Ectodermal cell (in vitro differentiated cells): Measurements from ENCODE around the gene GIMD1.
A peak's percentile ranks its signal among the peaks of the same experiment; 100 is the strongest.

Experiments used
- H3K27ac ChIP-seq: 2 replicates; pipeline ENCODE4 v1.7.0; 2013; ENCODE audit warnings: mild to moderate bottlenecking, low read depth, low read length; ENCODE audit not compliant: insufficient read depth, poor library complexity, severe bottlenecking
- H3K27me3 ChIP-seq: 2 replicates; pipeline ENCODE4 v1.7.0; 2013; ENCODE audit warnings: mild to moderate bottlenecking, low read length; ENCODE audit not compliant: insufficient read depth, control insufficient read depth, poor library complexity, severe bottlenecking
- H3K36me3 ChIP-seq: one replicate; pipeline ENCODE4 v1.7.0; 2013; ENCODE audit warnings: low read length; ENCODE audit not compliant: control insufficient read depth, insufficient read depth
- H3K4me1 ChIP-seq: one replicate; pipeline ENCODE4 v1.7.0; 2013; ENCODE audit warnings: low read length; ENCODE audit not compliant: control insufficient read depth, insufficient read depth
- H3K4me3 ChIP-seq: 2 replicates; pipeline ENCODE4 v1.7.0; 2013; ENCODE audit warnings: low read depth, low read length, control low read depth; ENCODE audit not compliant: insufficient read depth
- H3K9me3 ChIP-seq: 2 replicates; pipeline ENCODE4 v1.7.0; 2013; ENCODE audit warnings: mild to moderate bottlenecking, low read length, moderate library complexity; ENCODE audit not compliant: control insufficient read depth
- WGBS, 2 experiments: methylation state at CpG; one replicate each; pipeline ENCODE4 v1.1.7; 2013; ENCODE audit warnings: missing lambda C conversion rate in 2 of 2; 5-methylcytosine and 5-hydroxymethylcytosine counted together

GIMD1 gene

GRCh38 chr4:106316773-106317409 lies 51.7 kb downstream of the GIMD1 start:
- Histone ChIP-seq H3K9me3 (no peaks in the 10 kb centered on the region), H3K4me1 (peaks cover 8% of the 10 kb centered on the region), H3K27me3 (no peaks in the 10 kb centered on the region), H3K36me3 (no peaks in the 10 kb centered on the region), H3K4me3 (peak overlapping the region; percentile 91), H3K27ac (peak overlapping the region; percentile 53)
- WGBS, 2 experiments, result 14% methylated on average over 12 to 13 of the region's 13 CpGs

GRCh38 chr4:106315968-106316772 lies 52.4 kb downstream of the GIMD1 start, which contains the start of the genes AIMP1 and TBCK:
AIMP1 (plus strand) TSS chr4:106316550; CDS start chr4:106325010, 8,460 bp downstream.
TBCK (minus strand) TSS chr4:106316209; CDS start chr4:106308960, 7,249 bp downstream.
- Histone ChIP-seq H3K4me3 (peak within 1 kb of the TSS; percentile 91), H3K27me3 (no peaks in the 10 kb centered on the region), H3K36me3 (no peaks in the 10 kb centered on the region), H3K9me3 (no peaks in the 10 kb centered on the region), H3K27ac (peak within 1 kb of the TSS; percentile 98), H3K4me1 (peaks cover 8% of the 10 kb centered on the region)
- WGBS, 2 experiments, result 0% methylated on average over 44 of the region's 44 CpGs

GRCh38 chr4:106315476-106315967 lies 53.1 kb downstream of the GIMD1 start:
- peak overlapping the region; percentile 91 for H3K4me3 ChIP-seq
- WGBS, 2 experiments, result 0% methylated on average over 13 of the region's 13 CpGs
- H3K27me3 ChIP-seq, result no peaks in the 10 kb centered on the region
- no peaks in the 10 kb centered on the region for H3K9me3 ChIP-seq
- H3K4me1 ChIP-seq, result peaks cover 8% of the 10 kb centered on the region
- H3K36me3 ChIP-seq, result no peaks in the 10 kb centered on the region
- peak overlapping the region; percentile 98 for H3K27ac ChIP-seq

- Histone ChIP-seq H3K4me1 (peaks cover 8% of the 10 kb centered on the region), H3K27ac (no peak overlapping the region), H3K9me3 (no peaks in the 10 kb centered on the region), H3K27me3 (no peaks in the 10 kb centered on the region), H3K36me3 (no peaks in the 10 kb centered on the region), H3K4me3 (peak overlapping the region; percentile 91)
- WGBS, 2 experiments, result 68 to 90% methylated on average over 1 to 6 of the region's 6 CpGs
Measured at GRCh38 chr4:106314960-106315359, 53.6 kb downstream of the GIMD1 start.

GRCh38 chr4:106312997-106313522 lies 55.5 kb downstream of the GIMD1 start:
- H3K4me3 ChIP-seq, result no peak overlapping the region
- no peaks in the 10 kb centered on the region for H3K9me3 ChIP-seq
- WGBS, 2 experiments, result 88 to 97% methylated on average over 2 to 3 of the region's 3 CpGs
- H3K4me1 ChIP-seq, result peaks cover 8% of the 10 kb centered on the region
- H3K27ac ChIP-seq, result no peak overlapping the region
- H3K27me3 ChIP-seq, result no peaks in the 10 kb centered on the region
- no peaks in the 10 kb centered on the region for H3K36me3 ChIP-seq

GRCh38 chr4:106312377-106312776 lies 56.2 kb downstream of the GIMD1 start:
- Histone ChIP-seq H3K27me3 (no peaks in the 10 kb centered on the region), H3K27ac (no peak overlapping the region), H3K36me3 (no peaks in the 10 kb centered on the region), H3K9me3 (no peaks in the 10 kb centered on the region), H3K4me1 (peaks cover 3% of the 10 kb centered on the region), H3K4me3 (no peak overlapping the region)
- no CpG with 5 or more reads among the region's 1 CpG for WGBS, 2 experiments
